NK-92 (cell line): Measurements from ENCODE around the gene ASCL2.

Experiments
- DNase-seq: peaks from one replicate; lab custom pipeline; 2025; ENCODE audit not compliant: unreplicated experiment; lab: John Stamatoyannopoulos, UW

Gene ASCL2

GRCh38 chr11:2275334-2276279 is 5.2 kb upstream of the ASCL2 start:
- no peak for DNase-seq

DNA sequence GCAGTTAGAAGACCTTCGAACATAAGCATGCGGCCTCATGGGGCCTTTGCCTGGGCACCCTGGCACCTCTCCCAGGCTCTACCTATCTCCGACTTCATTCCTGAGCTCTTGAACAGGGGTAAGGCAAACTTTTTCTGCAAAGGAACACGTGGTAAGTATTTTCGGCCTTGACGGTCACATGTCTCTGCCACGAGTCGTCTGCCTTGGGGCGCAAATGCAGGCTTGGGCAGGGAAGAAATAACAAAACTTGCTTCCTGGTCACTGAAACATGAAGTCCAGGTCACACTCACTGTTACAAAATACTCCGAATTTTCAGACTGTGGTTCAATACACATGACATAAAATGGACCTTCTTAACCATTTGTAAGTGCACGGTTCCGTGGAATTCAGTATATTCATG is 3.4 kb upstream of the ASCL2 start:
- DNase-seq = no peak

- DNase-seq = no peak
These were observed 2.9 kb upstream of the ASCL2 start for GRCh38 chr11:2273311-2273710.

- DNase-seq = no peak
These were observed 2.5 kb upstream of the ASCL2 start for GRCh38 chr11:2272946-2273280.

GRCh38 chr11:2272228-2272945 is 2.0 kb upstream of the ASCL2 start:
- no peak for DNase-seq

DNA sequence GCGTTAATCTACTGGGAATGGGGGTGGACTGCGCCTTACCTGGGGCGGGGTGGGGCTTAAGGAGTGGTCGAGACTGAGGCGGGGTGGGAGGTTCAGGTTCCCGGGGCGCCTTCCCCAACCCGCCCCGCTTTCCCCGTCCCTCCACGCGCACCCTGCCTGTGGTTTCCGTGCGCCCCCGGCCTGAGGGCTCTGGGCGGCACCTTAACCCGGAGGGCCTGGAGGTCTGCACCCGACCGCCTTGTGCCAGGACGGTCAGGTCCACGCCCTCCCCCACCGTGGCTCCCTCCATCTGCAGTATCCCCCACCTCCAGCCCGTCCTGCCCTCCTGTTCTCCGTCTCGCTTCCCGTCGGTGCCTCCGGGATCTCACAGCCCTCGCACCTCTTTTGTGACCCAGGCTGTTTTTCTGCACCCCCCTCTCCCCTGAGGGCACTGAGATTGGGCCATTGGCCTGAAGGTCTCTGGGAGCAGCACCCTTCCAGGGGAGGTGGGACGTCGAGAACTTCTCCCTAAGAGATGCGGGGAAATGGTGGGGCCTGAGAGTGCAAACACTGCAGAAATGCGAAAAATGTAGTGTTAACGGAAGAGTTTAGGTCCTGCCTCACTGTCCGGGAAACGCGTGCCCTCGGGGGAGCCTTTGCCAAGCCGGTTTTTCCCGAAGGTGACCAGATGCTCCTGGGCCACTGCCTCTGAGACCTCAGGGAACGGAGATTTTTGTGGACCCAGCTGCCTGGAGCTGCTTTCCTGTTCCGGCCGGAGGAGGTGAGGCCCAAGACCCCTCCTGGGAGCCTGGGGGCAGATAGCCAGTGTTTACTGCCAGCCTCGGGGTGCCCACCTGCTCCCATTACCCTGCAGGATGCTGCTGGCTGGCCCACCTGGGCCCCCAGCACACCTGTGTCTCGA is 1.2 kb upstream of the ASCL2 start:
- no peak for DNase-seq

GRCh38 chr11:2271077-2271326 is 614 bp upstream of the ASCL2 start:
- no peak for DNase-seq

GRCh38 chr11:2269601-2270321 is 627 bp downstream of the ASCL2 start:
- no peak for DNase-seq

- DNase-seq = no peak
These were observed 1.4 kb downstream of the ASCL2 start for GRCh38 chr11:2268729-2269600.

- DNase-seq = no peak
These were observed 2.3 kb downstream of the ASCL2 start for GRCh38 chr11:2267851-2268728.

GRCh38 chr11:2267306-2267850 is 3.0 kb downstream of the ASCL2 start:
- no peak for DNase-seq

DNA sequence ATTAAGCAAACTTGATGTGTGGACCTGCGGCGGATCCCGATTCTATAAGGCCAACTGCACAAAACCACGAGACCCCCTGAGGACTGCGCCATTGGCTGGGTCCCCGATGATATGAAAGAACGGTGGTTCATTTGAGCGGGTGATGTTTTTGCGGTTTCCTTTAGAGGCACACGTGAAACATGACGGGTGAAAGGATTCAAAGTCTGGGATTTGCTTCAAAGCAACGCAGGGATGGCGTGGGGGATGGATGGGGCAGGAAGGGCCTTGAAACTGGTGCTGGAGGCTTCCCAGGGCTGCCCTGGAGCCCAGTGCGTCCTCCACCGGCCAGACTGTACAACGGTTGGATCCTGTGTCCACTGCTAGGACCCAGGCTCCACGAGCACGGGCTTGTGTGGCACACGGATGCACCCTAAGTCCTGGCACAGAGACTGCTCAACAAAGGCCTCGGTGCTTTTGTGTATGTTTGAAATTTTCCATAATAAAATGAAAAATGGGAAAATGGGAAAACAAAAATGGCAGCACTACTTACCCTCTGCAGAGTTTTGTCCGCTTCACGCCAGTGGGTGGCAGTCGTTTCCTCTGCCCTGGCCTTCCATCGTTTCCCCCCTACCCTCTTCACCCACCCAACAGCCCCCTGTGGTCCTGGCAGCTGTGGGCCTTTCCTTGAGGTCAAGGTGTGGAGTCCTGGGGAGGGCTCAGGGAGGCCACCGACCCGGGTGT is 3.6 kb downstream of the ASCL2 start:
- DNase-seq = no peak

DNA sequence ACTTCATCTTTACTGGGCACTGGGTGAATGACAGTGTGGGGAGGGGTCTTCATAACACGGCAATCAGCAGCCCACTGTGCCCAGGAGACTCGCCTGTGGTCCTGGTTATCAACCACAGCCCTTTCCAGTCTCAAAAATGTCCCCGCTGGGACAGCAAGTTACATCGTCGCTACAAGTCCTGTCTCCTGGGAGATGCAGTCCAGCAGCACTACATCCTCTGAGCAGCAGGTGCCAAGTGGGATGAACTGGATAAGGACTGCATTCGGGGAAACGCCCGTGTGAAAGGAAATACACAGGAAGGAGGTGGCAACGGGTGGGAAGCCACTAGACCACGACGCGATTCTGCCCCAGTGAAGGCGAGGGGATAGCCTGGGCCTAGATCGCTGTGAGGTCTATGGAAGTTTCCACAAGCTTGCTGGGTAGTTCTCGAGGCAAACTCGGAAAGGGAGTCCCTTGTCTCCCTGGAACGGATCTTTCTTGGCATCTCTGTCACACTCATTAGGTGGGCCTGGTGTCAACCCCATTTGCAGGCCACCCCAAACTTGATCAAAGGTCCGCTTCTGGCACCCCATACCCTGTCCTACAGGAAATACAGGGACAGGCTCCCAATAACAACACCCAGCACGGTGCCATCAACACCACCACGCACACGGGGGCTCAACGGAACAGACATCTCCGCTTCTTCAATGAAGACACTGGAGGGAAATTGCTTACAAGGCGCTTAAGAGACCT is 4.4 kb downstream of the ASCL2 start:
- DNase-seq = no peak

DNA sequence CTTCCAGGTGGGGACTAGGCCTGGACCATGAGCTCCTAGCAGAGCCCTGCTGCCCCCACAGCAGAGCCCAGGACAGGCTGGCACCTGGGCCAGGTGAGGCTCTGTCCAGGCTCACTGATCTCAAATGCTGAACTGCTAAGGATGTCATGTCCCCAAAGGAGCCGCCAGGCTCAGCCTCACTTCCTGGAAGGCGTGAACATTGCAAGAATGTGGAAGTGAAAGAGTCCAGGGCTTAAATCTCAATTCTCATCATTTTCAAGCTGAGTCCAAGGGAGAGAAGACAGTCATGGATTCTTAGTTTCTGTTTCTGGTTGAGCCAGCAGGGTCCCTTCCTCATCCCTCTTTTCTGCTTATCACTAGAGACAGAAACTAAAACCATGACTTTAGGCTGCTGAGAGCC is 5.0 kb downstream of the ASCL2 start:
- no peak for DNase-seq

GRCh38 chr11:2264366-2265053 is 5.9 kb downstream of the ASCL2 start:
- no peak for DNase-seq

GRCh38 chr11:2263724-2264360 is 6.5 kb downstream of the ASCL2 start:
- DNase-seq = no peak
